ENCODE measurements around the gene ERCC3. TPM values are rescaled to one million over a fixed set of nuclear protein-coding genes. Genes with fewer than 3 reads are reported as not detected.

ERCC3 gene
- total RNA-seq, 1 experiment from 2014 or later: 60.8 TPM

- Histone ChIP-seq H4K91ac (ENCODE audit: insufficient read length, low read depth, low read length) (no peak overlapping the region), H3K27ac (ENCODE audit: insufficient read length, low read depth, low read length) (no peak overlapping the region), H4K8ac (replicated peaks; ENCODE audit: insufficient read length, low read depth, low read length) (no peak overlapping the region), H3K9ac (ENCODE audit: extremely low read depth, insufficient read length, low read length) (no peak overlapping the region), H2BK12ac (ENCODE audit: insufficient read length, low read depth, low read length) (no peak overlapping the region), H3K23ac (ENCODE audit: insufficient read length, low read depth, low read length) (no peak overlapping the region), H3K56ac (ENCODE audit: insufficient read length, low read depth, low read length) (no peak overlapping the region), H3K23me2 (ENCODE audit: insufficient read length, low read depth, low read length, poor library complexity, severe bottlenecking) (no peaks in the 10 kb centered on the region), H3K79me2 (ENCODE audit: insufficient read depth, low read length) (no peaks in the 10 kb centered on the region), H3K18ac (ENCODE audit: insufficient read length, low read depth, low read length) (no peak overlapping the region), H2BK15ac (ENCODE audit: low read depth, low read length) (no peak overlapping the region), H2BK5ac (ENCODE audit: insufficient read length, low read length) (no peak overlapping the region), H2BK20ac (ENCODE audit: low read depth, low read length, poor library complexity, severe bottlenecking) (no peak overlapping the region), H3K4me1 (ENCODE audit: insufficient read depth, low read length) (no peaks in the 10 kb centered on the region), H2BK120ac (ENCODE audit: low read depth, low read length, poor library complexity, severe bottlenecking) (no peak overlapping the region), H3K27me3 (ENCODE audit: insufficient read depth, low read length) (no peaks in the 10 kb centered on the region), H3K4me2 (ENCODE audit: insufficient read depth, insufficient read length, low read length) (no peak overlapping the region), H3K14ac (ENCODE audit: insufficient read depth, low read length) (no peak overlapping the region), H3K4ac (ENCODE audit: low read depth, low read length) (no peak overlapping the region), H4K5ac (ENCODE audit: insufficient read length, low read depth, low read length) (no peak overlapping the region), H3K79me1 (ENCODE audit: insufficient read depth, low read depth, low read length, poor library complexity, severe bottlenecking) (no peaks in the 10 kb centered on the region), H3K9me3 (ENCODE audit: control insufficient read depth, low read depth, low read length) (no peaks in the 10 kb centered on the region), H3T11ph (ENCODE audit: low read length) (no peak overlapping the region), H2AK5ac (ENCODE audit: insufficient read length, low read length) (no peak overlapping the region), H2AFZ (ENCODE audit: low read length) (no peak overlapping the region), H4K20me1 (ENCODE audit: control insufficient read depth, insufficient read depth, insufficient read length) (no peaks in the 10 kb centered on the region)
- Mint-ChIP-seq H3K9me3 (no peaks in the 10 kb centered on the region), H3K27ac (no peak overlapping the region), H3K4me3 (no peak overlapping the region), H3K27me3 (ENCODE audit: low read depth) (no peaks in the 10 kb centered on the region), H3K4me1 (no peaks in the 10 kb centered on the region), H3K36me3 (ENCODE audit: insufficient read depth in 1 of 3, low read depth in 3 of 3) (peaks cover 19 to 39% (median 38%) of the 10 kb centered on the region in 3 experiments)
- no peak for DNase-seq
- TF ChIP-seq, protein P1, sequence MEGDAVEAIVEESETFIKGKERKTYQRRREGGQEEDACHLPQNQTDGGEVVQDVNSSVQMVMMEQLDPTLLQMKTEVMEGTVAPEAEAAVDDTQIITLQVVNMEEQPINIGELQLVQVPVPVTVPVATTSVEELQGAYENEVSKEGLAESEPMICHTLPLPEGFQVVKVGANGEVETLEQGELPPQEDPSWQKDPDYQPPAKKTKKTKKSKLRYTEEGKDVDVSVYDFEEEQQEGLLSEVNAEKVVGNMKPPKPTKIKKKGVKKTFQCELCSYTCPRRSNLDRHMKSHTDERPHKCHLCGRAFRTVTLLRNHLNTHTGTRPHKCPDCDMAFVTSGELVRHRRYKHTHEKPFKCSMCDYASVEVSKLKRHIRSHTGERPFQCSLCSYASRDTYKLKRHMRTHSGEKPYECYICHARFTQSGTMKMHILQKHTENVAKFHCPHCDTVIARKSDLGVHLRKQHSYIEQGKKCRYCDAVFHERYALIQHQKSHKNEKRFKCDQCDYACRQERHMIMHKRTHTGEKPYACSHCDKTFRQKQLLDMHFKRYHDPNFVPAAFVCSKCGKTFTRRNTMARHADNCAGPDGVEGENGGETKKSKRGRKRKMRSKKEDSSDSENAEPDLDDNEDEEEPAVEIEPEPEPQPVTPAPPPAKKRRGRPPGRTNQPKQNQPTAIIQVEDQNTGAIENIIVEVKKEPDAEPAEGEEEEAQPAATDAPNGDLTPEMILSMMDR (conservative IDR thresholded peaks at IDR 0.05): no peak
These were observed 27.4 kb upstream of the ERCC3 start for GRCh38 chr2:127321303-127321702.
